HG03139 (cell line): ENCODE results near the gene CALHM5.
"Not testable (repeated sequence)": the region's sequence is repeated elsewhere in the genome, so short reads cannot be mapped to it uniquely, and the experiment has no call there.

Experiments
- ATAC-seq: cut with Tn5 transposase; IDR thresholded peaks from one replicate; pipeline ENCODE4 v1.9.1; 2021; ENCODE audit not compliant: unreplicated experiment

CALHM5 gene

GRCh38 chr6:116511424-116512110 is at the start of gene CALHM5:
Gene CALHM5, plus strand, starts transcription at chr6:116511639. Its CDS starts 58 bp downstream, at chr6:116511697.
- ATAC-seq, result no peak

- peak; percentile 88 for ATAC-seq
Measured at GRCh38 chr6:116461932-116462885, 49.2 kb upstream of the CALHM5 start.

DNA sequence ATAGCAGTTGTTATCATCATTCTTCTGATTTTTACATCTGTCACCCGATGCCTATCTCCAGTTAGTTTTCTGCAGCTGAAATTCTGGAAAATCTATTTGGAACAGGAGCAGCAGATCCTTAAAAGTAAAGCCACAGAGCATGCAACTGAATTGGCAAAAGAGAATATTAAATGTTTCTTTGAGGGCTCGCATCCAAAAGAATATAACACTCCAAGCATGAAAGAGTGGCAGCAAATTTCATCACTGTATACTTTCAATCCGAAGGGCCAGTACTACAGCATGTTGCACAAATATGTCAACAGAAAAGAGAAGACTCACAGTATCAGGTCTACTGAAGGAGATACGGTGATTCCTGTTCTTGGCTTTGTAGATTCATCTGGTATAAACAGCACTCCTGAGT is 48.1 kb upstream of the CALHM5 start:
- ATAC-seq, result no peak

DNA sequence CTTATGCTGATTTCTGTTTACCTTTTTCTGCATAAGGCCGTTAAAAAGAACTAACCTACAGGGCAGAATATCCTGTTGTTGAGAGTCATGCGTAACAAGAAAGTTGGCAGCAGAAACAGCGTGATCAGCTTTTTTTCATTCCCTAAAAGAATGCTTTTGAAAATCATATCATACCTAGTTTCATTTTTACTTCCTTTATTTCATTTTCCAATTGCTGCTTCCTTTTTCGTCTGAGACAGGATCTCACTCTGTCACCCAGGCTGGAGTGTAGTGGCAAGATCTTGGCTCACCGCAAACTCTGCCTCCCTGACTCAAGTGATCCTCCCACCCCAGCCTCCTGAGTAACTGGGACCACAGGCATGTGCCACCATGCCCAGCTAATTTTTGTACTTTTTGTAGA is 46.2 kb upstream of the CALHM5 start:
- ATAC-seq, result no peak

DNA sequence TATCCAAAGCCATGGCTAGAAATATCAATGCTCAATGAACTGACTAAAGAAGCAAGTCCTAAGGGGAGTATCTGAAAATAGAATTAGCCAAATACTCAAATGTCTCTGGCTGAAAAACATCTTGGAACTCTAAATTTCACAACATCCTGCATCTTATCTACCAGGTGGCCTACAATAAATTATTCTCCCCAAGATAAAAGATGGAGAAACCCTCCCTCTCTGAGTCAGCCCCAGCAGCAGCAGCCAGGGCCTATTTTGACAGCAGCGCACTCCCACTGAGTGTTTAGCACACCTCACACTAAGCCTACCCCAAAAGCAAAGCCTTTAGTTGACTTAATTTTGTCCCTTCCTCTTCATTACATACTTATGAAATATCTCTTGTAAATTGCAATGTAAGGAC is 44.3 kb upstream of the CALHM5 start:
- ATAC-seq, result no peak

GRCh38 chr6:116467514-116467913 is 43.9 kb upstream of the CALHM5 start:
- ATAC-seq, result no peak

DNA sequence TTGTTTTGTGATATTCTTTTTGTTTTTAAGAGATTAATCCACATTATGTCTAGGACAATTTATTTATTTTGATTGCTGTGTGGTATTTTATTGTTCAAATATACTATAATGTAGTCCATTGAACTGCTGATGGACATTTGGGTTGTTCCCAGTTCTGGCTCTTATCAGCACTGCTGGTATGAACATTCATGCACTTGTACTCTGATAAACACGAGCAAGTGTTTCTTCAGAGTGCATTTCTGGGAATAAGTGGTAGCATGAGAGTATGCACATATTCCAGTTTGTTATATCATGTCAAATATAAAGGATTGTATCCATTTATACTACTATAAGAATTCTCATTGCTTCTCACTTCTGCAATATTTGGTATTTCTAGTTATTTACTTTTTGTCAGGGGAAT is 43.1 kb upstream of the CALHM5 start:
- ATAC-seq, result no peak

DNA sequence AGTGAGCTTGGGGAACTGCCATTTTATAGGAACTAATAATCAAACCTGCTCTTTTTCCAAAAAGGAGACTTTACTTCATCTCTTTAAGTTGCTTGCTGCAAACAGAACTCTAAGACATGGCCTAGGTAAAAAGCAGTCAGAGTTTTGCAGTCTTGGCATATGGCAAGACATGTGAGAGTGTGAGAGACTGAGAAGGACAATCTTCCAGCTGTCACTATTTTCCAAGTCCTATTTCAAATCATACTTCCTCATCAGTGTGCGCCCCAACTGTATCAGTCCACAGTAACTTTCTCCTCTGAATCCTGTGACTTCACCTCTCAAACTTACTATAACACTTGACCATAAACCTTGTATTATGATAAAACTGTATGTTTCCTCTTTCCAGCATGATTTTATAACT is 39.9 kb upstream of the CALHM5 start:
- no peak for ATAC-seq

- no peak for ATAC-seq
Measured at GRCh38 chr6:116472706-116473105, 38.7 kb upstream of the CALHM5 start.

- no peak for ATAC-seq
Measured at GRCh38 chr6:116475141-116475540, 36.3 kb upstream of the CALHM5 start.

- ATAC-seq, result peak; percentile 100
Measured at GRCh38 chr6:116476002-116476678, 35.3 kb upstream of the CALHM5 start.

DNA sequence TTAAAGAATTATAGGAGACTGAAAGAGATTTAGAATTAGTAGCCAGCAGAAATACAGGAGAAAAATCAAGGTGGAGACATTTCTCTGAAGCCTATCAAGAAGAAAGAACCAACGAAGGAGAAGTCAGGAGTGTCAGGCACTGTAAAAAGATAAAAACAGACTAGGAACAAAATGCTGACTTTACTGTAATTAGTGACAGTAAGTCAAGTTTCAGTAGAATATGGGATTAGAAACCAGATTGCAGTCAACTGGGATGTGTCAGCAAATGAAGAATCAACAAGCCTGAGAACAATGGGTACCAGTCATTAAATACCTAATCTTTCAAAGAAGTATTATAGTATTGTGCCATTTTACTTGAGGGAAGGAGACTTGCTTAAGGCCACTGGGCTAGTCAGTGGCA is 28.7 kb upstream of the CALHM5 start:
- ATAC-seq, result no peak

GRCh38 chr6:116483616-116484015 is 27.8 kb upstream of the CALHM5 start:
- ATAC-seq, result no peak

GRCh38 chr6:116485559-116486184 is 25.8 kb upstream of the CALHM5 start:
- ATAC-seq, result no peak

- ATAC-seq, result no peak
Measured at GRCh38 chr6:116491610-116492330, 19.7 kb upstream of the CALHM5 start.

- no peak for ATAC-seq
Measured at GRCh38 chr6:116492331-116493067, 18.9 kb upstream of the CALHM5 start.

DNA sequence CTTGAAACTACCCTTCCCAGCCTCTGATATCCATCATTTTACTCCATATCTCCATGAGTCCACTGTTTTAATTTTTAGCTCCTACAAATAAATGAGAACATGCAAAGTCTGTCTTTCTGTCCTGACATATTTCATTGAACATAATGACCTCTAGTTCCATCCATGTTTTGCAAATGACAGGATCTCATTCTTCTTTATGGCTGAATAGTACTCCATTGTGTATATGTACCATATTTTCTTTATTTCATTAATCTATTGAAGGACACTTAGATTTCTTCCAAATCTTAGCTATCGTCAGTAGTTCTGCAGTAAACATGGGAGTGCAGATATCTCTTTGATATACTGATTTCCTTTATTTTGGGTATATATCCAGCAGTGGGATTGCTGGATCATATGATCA is 16.3 kb upstream of the CALHM5 start:
- ATAC-seq, result not testable (repeated sequence)

GRCh38 chr6:116497113-116497676 is 14.2 kb upstream of the CALHM5 start:
- ATAC-seq, result no peak

GRCh38 chr6:116500969-116501433 is 10.4 kb upstream of the CALHM5 start:
- ATAC-seq, result no peak
